Epidermal melanocyte (primary cell): ENCODE results near the gene PLCB4.

Source experiments
- DNase-seq: peaks from one replicate; pipeline ENCODE4 v3.0.0; 2011; ENCODE audit warnings: low spot score; ENCODE audit not compliant: insufficient read length

The PLCB4 gene

DNA sequence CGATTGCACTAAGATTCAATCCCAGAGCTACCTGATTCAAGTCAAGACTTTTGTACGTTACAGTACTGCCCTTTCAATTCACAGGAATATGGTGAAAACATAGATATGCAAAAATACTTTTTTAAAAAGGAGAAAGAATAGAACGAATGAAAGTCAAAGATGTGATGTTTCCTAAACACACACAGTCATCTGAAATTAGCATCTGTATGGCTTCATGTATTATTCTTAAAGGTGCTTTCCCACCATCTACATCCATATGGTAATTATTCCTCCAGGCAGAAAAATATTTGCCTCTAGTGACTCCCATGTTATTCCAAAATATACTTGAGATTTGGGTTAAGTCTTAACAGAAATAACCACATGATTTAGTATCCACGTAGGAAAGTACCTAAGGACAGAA is 330.0 kb downstream of the PLCB4 start:
- DNase-seq: no peak

DNA sequence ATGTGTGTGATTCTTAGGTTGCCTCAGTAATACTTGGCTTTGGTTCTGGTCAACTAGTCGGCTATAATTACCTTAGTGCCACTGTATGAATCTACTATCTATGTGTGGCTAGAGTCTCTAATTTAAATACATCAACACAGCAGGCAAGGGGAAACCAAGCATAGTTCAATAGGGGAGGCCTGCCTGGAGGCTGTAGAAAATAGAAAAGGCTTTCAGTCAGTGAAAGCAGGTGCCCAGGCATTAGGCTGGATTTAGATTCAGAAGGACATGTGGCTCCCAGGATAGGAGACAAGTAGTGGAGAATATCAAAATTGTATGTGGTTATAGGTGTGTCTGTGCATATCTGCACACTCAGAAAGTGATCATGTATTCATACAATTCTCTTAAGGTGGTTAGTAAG is 330.4 kb downstream of the PLCB4 start:
- no peak for DNase-seq

- DNase-seq: no peak
Observed at GRCh38 chr20:9400171-9401025, 331.5 kb downstream of the PLCB4 start.

DNA sequence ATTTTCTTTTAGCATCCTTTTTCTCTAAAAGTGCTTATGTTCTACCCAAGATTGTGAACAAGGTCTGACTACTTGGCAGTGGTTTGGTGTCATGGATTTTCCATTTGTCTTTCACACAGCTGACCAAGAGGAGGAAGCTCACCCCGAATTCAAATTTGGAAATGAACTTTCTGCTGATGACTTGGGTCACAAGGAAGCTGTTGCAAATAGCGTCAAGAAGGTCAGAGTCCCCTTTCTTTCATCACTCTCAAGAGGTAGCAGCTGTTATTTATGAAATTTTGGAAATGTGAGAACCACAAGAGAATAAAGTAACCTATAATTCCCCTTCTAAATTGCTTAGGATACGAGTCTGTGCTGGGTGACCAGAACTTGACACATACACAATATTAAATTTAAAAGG is 332.5 kb downstream of the PLCB4 start:
- no peak for DNase-seq

GRCh38 chr20:9402141-9402540 is 333.3 kb downstream of the PLCB4 start:
- no peak for DNase-seq

DNA sequence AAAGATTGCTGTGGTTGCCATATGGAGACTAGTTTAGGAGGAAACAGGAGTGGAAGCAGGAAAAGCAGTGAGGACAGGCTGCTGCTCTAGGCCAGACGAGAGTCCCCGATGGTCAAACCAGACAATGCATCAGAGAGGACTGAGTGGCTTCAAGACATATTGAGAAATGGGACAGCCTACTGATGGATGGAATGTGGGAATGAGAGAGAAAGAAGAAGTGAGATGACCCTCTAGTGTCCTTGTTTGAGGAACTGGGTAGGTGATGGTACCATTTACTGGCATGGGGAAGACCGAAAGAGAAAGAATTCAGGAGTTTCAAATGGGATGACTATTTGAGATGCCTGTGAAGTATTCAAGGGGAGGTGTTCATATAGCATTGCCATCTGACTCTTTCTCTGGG is 333.7 kb downstream of the PLCB4 start:
- no peak for DNase-seq

- DNase-seq: no peak
Observed at GRCh38 chr20:9403448-9403847, 334.6 kb downstream of the PLCB4 start.

DNA sequence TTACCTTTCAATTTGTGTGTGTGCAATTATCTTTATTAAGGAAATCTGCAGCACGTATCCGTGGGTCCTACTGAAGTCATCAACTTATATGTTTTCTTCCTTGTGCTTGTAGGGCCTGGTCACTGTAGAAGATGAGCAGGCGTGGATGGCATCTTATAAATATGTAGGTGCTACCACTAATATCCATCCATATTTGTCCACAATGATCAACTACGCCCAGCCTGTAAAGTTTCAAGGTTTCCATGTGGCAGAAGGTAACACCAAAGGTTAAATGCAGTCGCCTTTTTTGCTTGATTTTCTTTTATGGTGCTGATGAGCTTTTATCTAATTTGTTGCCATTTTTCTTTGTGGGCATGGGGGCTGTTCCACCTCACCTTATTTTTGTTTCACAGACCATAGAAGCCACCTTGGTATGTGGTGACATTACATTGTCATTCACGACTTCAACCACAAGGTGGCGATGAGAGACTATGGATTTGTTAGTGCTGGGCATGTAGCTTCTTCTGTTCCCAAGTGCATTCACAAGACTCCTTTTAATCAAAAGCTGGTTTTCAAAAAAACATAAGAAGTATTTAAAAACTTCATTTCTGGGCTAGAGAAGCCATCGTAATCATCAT is 339.0 kb downstream of the PLCB4 start:
- peak; percentile 47 for DNase-seq

GRCh38 chr20:9408422-9409300 is 339.8 kb downstream of the PLCB4 start:
- DNase-seq: no peak

DNA sequence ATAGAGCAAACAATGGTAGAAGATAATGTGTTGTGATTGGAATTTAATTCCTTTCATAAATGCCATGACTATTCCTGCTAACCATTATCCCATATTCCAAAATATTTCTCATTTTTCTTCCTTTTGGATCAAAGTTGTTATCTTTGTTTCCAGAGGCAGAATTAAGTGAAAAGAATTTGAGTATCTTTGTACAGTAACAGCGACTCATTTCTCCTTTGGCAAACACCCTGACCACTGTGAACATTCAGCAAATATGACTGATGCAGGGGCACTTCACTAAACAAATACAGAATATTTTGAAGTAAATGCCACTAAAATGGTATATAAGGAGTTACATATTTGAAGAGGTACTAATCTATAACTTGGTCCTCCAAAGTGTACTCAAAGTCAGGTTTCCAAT is 340.5 kb downstream of the PLCB4 start:
- DNase-seq: no peak

GRCh38 chr20:9409981-9410380 is 341.1 kb downstream of the PLCB4 start:
- no peak for DNase-seq

DNA sequence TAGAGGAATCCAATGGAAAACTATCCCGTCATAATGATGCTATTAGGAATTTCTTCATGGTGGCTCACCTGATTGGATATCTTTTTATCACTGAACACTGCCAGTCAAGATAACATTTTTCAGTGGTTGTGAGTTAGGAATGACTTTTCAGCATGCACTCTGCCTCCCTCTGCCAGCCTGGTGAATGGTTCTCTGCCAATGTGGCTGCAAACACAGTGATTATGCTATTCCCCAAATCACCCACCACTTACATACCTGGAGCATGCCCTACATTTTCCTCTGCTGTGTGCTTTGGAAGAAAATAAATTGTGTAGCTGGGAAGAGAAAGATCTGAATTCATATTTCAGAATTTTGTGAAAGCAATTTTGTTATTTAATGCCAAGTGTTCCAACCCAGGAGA is 342.9 kb downstream of the PLCB4 start:
- DNase-seq: no peak

GRCh38 chr20:9412309-9412708 is 343.4 kb downstream of the PLCB4 start:
- DNase-seq: no peak

- DNase-seq: no peak
Observed at GRCh38 chr20:9413001-9413400, 344.1 kb downstream of the PLCB4 start.

- no peak for DNase-seq
Observed at GRCh38 chr20:9415426-9415825, 346.5 kb downstream of the PLCB4 start.

GRCh38 chr20:9416421-9416820 is 347.5 kb downstream of the PLCB4 start:
- no peak for DNase-seq

GRCh38 chr20:9417665-9418064 is 348.8 kb downstream of the PLCB4 start:
- no peak for DNase-seq

GRCh38 chr20:9422321-9423057 is 353.6 kb downstream of the PLCB4 start:
- no peak for DNase-seq

DNA sequence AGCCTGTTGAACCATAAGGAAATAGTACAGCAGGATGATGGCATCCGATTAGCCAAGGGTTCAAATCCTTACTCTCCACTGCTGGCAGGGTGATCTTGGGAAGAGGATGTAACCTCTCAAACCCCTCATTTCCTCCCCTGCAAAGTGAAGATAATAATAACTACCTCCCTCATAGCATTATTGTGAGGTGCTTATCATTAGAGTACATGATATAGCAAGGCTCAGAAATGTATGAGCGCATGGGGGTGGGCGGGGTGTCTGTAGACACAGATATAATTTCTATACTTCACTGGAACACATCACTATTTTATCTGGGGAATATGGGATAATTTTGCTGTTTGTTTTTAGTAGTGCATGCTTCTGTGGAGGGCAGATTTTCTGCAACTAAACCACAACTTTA is 355.7 kb downstream of the PLCB4 start:
- no peak for DNase-seq

DNA sequence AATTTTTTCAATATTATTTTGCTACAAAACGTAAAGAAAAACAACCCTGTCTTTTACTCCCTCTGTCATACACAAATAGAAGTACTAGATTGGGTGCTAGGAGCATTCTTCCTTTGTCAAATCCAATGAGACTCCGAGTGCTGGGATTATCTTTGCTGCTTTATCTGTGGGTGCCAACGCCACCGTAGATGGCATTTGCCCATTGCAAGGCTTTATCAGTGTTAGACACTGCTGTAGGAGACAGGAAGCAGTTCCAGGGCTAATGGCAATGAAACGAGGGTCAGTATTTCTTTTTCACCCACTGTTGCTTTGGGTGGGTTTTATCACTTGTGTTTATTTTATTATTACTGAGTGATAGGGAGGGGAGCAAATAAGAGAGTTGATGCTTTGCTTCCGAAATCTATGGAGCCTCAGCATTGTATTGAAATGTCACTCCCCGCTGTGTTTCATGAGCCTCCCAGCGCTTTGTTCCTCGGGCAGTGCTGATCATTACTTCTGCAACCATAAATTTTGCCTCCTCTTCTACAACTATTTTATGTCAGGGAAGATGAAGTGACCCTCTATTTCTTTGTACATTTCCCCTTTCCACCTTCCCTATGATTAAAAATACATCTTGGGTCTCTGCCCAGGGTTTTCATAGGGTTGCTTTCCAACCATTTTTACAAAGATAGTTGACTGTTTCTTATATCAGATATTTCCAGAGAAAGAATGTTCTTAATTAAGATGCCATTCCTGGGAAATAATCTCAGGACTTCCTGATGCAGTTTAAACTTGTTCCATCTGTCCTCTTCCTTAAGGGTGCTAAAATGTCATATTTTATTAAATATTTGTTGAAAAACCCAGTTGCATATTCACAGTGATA is 358.8 kb downstream of the PLCB4 start:
- DNase-seq: no peak

DNA sequence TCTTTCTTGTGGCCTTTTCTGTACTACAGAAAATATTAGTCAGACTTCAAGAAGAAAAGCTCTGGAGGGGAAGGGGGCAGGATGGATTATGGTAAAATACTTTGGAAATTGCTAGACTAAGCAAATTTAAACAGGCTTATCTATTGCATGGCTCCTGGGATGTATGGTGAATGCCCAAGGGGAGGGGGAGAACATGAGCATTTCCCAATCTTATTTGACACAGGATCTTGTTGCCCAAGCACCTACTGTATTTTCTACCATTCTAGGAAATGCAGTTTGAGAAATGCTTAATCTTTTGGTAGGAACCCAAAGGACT is 359.4 kb downstream of the PLCB4 start:
- DNase-seq: no peak
